Tongue (tissue), 2 donors: ENCODE measurements around the gene HOXB4. TPM values are rescaled to one million over a fixed set of nuclear protein-coding genes. Genes with fewer than 3 reads are reported as not detected.

ENCODE experiments used
- DNase-seq: peaks from one replicate; pipeline ENCODE4 v3.0.0-alpha.2; 2015
- total RNA-seq: library from RNA; depleted of rRNA; stranded (reverse); fragments of >200 nt; gene quantifications from one replicate; pipeline ENCODE4 v1.2.3, GENCODE V29; 2014

Gene HOXB4
- total RNA-seq, 1 donor from 2014 or later, result 0.92 TPM

- no peak for DNase-seq
These were observed 6.2 kb downstream of the HOXB4 start for GRCh38 chr17:48571826-48572417.

- DNase-seq, result no peak
These were observed 6.9 kb downstream of the HOXB4 start for GRCh38 chr17:48571024-48571818.

- no peak for DNase-seq
These were observed 7.7 kb downstream of the HOXB4 start for GRCh38 chr17:48570325-48571023.

- DNase-seq, result no peak
These were observed 8.4 kb downstream of the HOXB4 start for GRCh38 chr17:48569674-48570324.

- no peak for DNase-seq
These were observed 8.9 kb downstream of the HOXB4 start for GRCh38 chr17:48569240-48569582.

- DNase-seq, result no peak
These were observed 9.5 kb downstream of the HOXB4 start for GRCh38 chr17:48568499-48569239.

- no peak for DNase-seq
These were observed 10.3 kb downstream of the HOXB4 start for GRCh38 chr17:48567646-48568354.

- no peak for DNase-seq
These were observed 10.9 kb downstream of the HOXB4 start for GRCh38 chr17:48567209-48567608.

- no peak for DNase-seq
These were observed 11.4 kb downstream of the HOXB4 start for GRCh38 chr17:48566717-48567116.

- DNase-seq, result no peak
These were observed 12.0 kb downstream of the HOXB4 start for GRCh38 chr17:48565925-48566710.

- no peak for DNase-seq
These were observed 13.1 kb downstream of the HOXB4 start for GRCh38 chr17:48565022-48565554.

- no peak for DNase-seq
These were observed 13.7 kb downstream of the HOXB4 start for GRCh38 chr17:48564188-48565021.

- DNase-seq, result no peak
These were observed 14.3 kb downstream of the HOXB4 start for GRCh38 chr17:48563867-48564187.

GRCh38 chr17:48563385-48563838 lies 14.7 kb downstream of the HOXB4 start:
- DNase-seq, result no peak

- no peak for DNase-seq
These were observed 15.2 kb downstream of the HOXB4 start for GRCh38 chr17:48562934-48563333.

- DNase-seq, result no peak
These were observed 16.0 kb downstream of the HOXB4 start for GRCh38 chr17:48561884-48562810.

- DNase-seq, result no peak
These were observed 18.0 kb downstream of the HOXB4 start for GRCh38 chr17:48559840-48560817.
